ENCODE results near the gene TSR1. TPM values are rescaled to one million over a fixed set of nuclear protein-coding genes. Genes with fewer than 3 reads are reported as not detected.

TSR1 gene
- polyA plus RNA-seq, 1 donor: 24.2 TPM

GRCh38 chr17:2289878-2290478 is 46.3 kb downstream of the TSR1 start:
- no peaks in the 10 kb centered on the region for H3K27me3 ChIP-seq (ENCODE audit: control insufficient read depth, insufficient read depth, low read length)
- no peaks in the 10 kb centered on the region for H3K9me3 ChIP-seq (ENCODE audit: control insufficient read depth, low read depth, low read length)
- H3K4me3 ChIP-seq (ENCODE audit: low read length): no peak overlapping the region
- DNase-seq: no peak
- no peaks in the 10 kb centered on the region for H3K4me1 ChIP-seq (ENCODE audit: control insufficient read depth, insufficient read depth, low read length)
- no peak overlapping the region for H3K27ac ChIP-seq (ENCODE audit: low read length)
- 100% methylated on average over 1 of the region's 5 CpGs for WGBS (ENCODE audit: insufficient coverage, low lambda C conversion rate)
- H3K36me3 ChIP-seq (ENCODE audit: control insufficient read depth, insufficient read depth, low read length): peaks cover 62% of the 10 kb centered on the region

GRCh38 chr17:2283302-2283701 is 53.0 kb downstream of the TSR1 start:
- Histone ChIP-seq H3K4me1 (ENCODE audit: control insufficient read depth, insufficient read depth, low read length) (no peaks in the 10 kb centered on the region), H3K27ac (ENCODE audit: low read length) (no peak overlapping the region), H3K36me3 (ENCODE audit: control insufficient read depth, insufficient read depth, low read length) (peaks cover 62% of the 10 kb centered on the region), H3K9me3 (ENCODE audit: control insufficient read depth, low read depth, low read length) (no peaks in the 10 kb centered on the region), H3K4me3 (ENCODE audit: low read length) (no peak overlapping the region), H3K27me3 (ENCODE audit: control insufficient read depth, insufficient read depth, low read length) (no peaks in the 10 kb centered on the region)
- no peak for DNase-seq
- no CpG with 5 or more reads among the region's 7 CpGs for WGBS (ENCODE audit: insufficient coverage, low lambda C conversion rate)

- peak; percentile 32 to 43 for DNase-seq
- Histone ChIP-seq H3K36me3 (ENCODE audit: control insufficient read depth, insufficient read depth, low read length) (peaks cover 60% of the 10 kb centered on the region), H3K4me1 (ENCODE audit: control insufficient read depth, insufficient read depth, low read length) (no peaks in the 10 kb centered on the region), H3K9me3 (ENCODE audit: control insufficient read depth, low read depth, low read length) (no peaks in the 10 kb centered on the region), H3K27ac (ENCODE audit: low read length) (no peak overlapping the region), H3K4me3 (ENCODE audit: low read length) (no peak overlapping the region), H3K27me3 (ENCODE audit: control insufficient read depth, insufficient read depth, low read length) (no peaks in the 10 kb centered on the region)
- 0% methylated on average over 1 of the region's 7 CpGs for WGBS (ENCODE audit: insufficient coverage, low lambda C conversion rate)
Measured at GRCh38 chr17:2282297-2282873, 53.9 kb downstream of the TSR1 start.

- 100% methylated on average over 1 of the region's 9 CpGs for WGBS (ENCODE audit: insufficient coverage, low lambda C conversion rate)
- H3K4me1 ChIP-seq (ENCODE audit: control insufficient read depth, insufficient read depth, low read length): no peaks in the 10 kb centered on the region
- H3K27ac ChIP-seq (ENCODE audit: low read length): no peak overlapping the region
- H3K27me3 ChIP-seq (ENCODE audit: control insufficient read depth, insufficient read depth, low read length): no peaks in the 10 kb centered on the region
- no peak for DNase-seq
- H3K9me3 ChIP-seq (ENCODE audit: control insufficient read depth, low read depth, low read length): no peaks in the 10 kb centered on the region
- peaks cover 65% of the 10 kb centered on the region for H3K36me3 ChIP-seq (ENCODE audit: control insufficient read depth, insufficient read depth, low read length)
- no peak overlapping the region for H3K4me3 ChIP-seq (ENCODE audit: low read length)
Measured at GRCh38 chr17:2279707-2280106, 56.5 kb downstream of the TSR1 start.

GRCh38 chr17:2277429-2278170 is 58.7 kb downstream of the TSR1 start:
- no peak for DNase-seq
- H3K4me3 ChIP-seq (ENCODE audit: low read length): no peak overlapping the region
- H3K4me1 ChIP-seq (ENCODE audit: control insufficient read depth, insufficient read depth, low read length): no peaks in the 10 kb centered on the region
- no peaks in the 10 kb centered on the region for H3K27me3 ChIP-seq (ENCODE audit: control insufficient read depth, insufficient read depth, low read length)
- no CpG with 5 or more reads among the region's 9 CpGs for WGBS (ENCODE audit: insufficient coverage, low lambda C conversion rate)
- peaks cover 59% of the 10 kb centered on the region for H3K36me3 ChIP-seq (ENCODE audit: control insufficient read depth, insufficient read depth, low read length)
- no peaks in the 10 kb centered on the region for H3K9me3 ChIP-seq (ENCODE audit: control insufficient read depth, low read depth, low read length)
- H3K27ac ChIP-seq (ENCODE audit: low read length): no peak overlapping the region

GRCh38 chr17:2275722-2276121 is 60.5 kb downstream of the TSR1 start:
- DNase-seq: no peak
- H3K27ac ChIP-seq (ENCODE audit: low read length): no peak overlapping the region
- H3K27me3 ChIP-seq (ENCODE audit: control insufficient read depth, insufficient read depth, low read length): no peaks in the 10 kb centered on the region
- H3K36me3 ChIP-seq (ENCODE audit: control insufficient read depth, insufficient read depth, low read length): peaks cover 44% of the 10 kb centered on the region
- no peak overlapping the region for H3K4me3 ChIP-seq (ENCODE audit: low read length)
- no peaks in the 10 kb centered on the region for H3K9me3 ChIP-seq (ENCODE audit: control insufficient read depth, low read depth, low read length)
- 100% methylated on average over 1 of the region's 1 CpG for WGBS (ENCODE audit: insufficient coverage, low lambda C conversion rate)
- no peaks in the 10 kb centered on the region for H3K4me1 ChIP-seq (ENCODE audit: control insufficient read depth, insufficient read depth, low read length)

GRCh38 chr17:2274414-2274813 is 61.8 kb downstream of the TSR1 start:
- Histone ChIP-seq H3K27me3 (ENCODE audit: control insufficient read depth, insufficient read depth, low read length) (no peaks in the 10 kb centered on the region), H3K36me3 (ENCODE audit: control insufficient read depth, insufficient read depth, low read length) (peaks cover 43% of the 10 kb centered on the region), H3K27ac (ENCODE audit: low read length) (no peak overlapping the region), H3K9me3 (ENCODE audit: control insufficient read depth, low read depth, low read length) (no peaks in the 10 kb centered on the region), H3K4me1 (ENCODE audit: control insufficient read depth, insufficient read depth, low read length) (no peaks in the 10 kb centered on the region), H3K4me3 (ENCODE audit: low read length) (no peak overlapping the region)
- DNase-seq: no peak
- 82% methylated on average over 1 of the region's 2 CpGs for WGBS (ENCODE audit: insufficient coverage, low lambda C conversion rate)

Other genes with a start within 250 kb of the TSR1 start
- gene SMG6, start 32.7 kb downstream of the TSR1 start, polyA plus RNA-seq: 18.0 TPM
- gene SRR, start 32.5 kb downstream of the TSR1 start, polyA plus RNA-seq: 8.4 TPM
- 50.0 TPM for gene SGSM2, start 1.0 kb upstream of the TSR1 start, polyA plus RNA-seq
- gene MNT, start 64.6 kb upstream of the TSR1 start, polyA plus RNA-seq: 20.3 TPM
- 26.3 TPM for gene METTL16, start 175.4 kb upstream of the TSR1 start, polyA plus RNA-seq

Measured in large intestine (tissue), 3 donors.